MM.1S (cell line): ENCODE measurements around the gene PRKCH.

Experiments
- DNase-seq: peaks from one replicate; pipeline ENCODE4 v3.0.0-alpha.2; 2015
- H2AFZ ChIP-seq: fragments of 300-600 bp; sonication (generic); 2 replicates; pipeline ENCODE4 v1.6.0; 2016; ENCODE audit warnings: antibody characterized with exemption, low read length
- H3F3A ChIP-seq: fragments of 300-600 bp; sonication (generic); 2 replicates; pipeline ENCODE4 v1.6.1; 2016; ENCODE audit warnings: mild to moderate bottlenecking, antibody characterized with exemption, low read length, moderate library complexity, mixed read lengths; ENCODE audit not compliant: insufficient read depth
- H3K27ac ChIP-seq: fragments of 300-600 bp; sonication (generic); 2 replicates; pipeline ENCODE4 v1.5.1; 2016; ENCODE audit warnings: mild to moderate bottlenecking, low read length
- H3K27me3 ChIP-seq: fragments of 300-600 bp; sonication (generic); replicated peaks from 2 replicates; pipeline ENCODE4 v1.6.0; 2016; ENCODE audit warnings: low read length; ENCODE audit not compliant: insufficient read depth
- H3K36me3 ChIP-seq: fragments of 300-600 bp; sonication (generic); replicated peaks from 2 replicates; pipeline ENCODE4 v1.6.1; 2016; ENCODE audit warnings: mild to moderate bottlenecking, low read length, mixed read lengths; ENCODE audit not compliant: insufficient read depth
- H3K4me1 ChIP-seq: fragments of 300-600 bp; sonication (generic); 2 replicates; pipeline ENCODE4 v1.6.1; 2016; ENCODE audit warnings: low read length, mixed read lengths
- H3K4me2 ChIP-seq: fragments of 300-600 bp; sonication (generic); 2 replicates; pipeline ENCODE4 v1.6.0; 2016; ENCODE audit warnings: low read depth, low read length
- H3K4me3 ChIP-seq: fragments of 300-600 bp; sonication (generic); 2 replicates; pipeline ENCODE4 v1.5.1; 2016; ENCODE audit warnings: low read length, mixed read lengths
- H3K79me2 ChIP-seq: fragments of 300-600 bp; sonication (generic); 2 replicates; pipeline ENCODE4 v1.6.1; 2016; ENCODE audit warnings: mixed run types, low read length, mixed read lengths
- H3K9ac ChIP-seq: fragments of 300-600 bp; sonication (generic); 2 replicates; pipeline ENCODE4 v1.6.1; 2016; ENCODE audit warnings: low read length, mixed read lengths
- H3K9me2 ChIP-seq: fragments of 300-600 bp; sonication (generic); replicated peaks from 2 replicates; pipeline ENCODE4 v1.6.1; 2016; ENCODE audit warnings: mild to moderate bottlenecking, low read length, mixed read lengths; ENCODE audit not compliant: insufficient read depth
- H3K9me3 ChIP-seq: fragments of 300-600 bp; sonication (generic); replicated peaks from 2 replicates; pipeline ENCODE4 v1.6.1; 2016; ENCODE audit warnings: mild to moderate bottlenecking, low read length, mixed read lengths; ENCODE audit not compliant: insufficient read depth
- H4K20me1 ChIP-seq: fragments of 300-600 bp; sonication (generic); 2 replicates; pipeline ENCODE4 v1.6.1; 2016; ENCODE audit warnings: mild to moderate bottlenecking, low read length, moderate library complexity, mixed read lengths; ENCODE audit not compliant: insufficient read depth
- CTCF ChIP-seq: fragments of 300-600 bp; sonication (generic); IDR thresholded peaks from 2 replicates; pipeline ENCODE4 v1.5.1; 2016; ENCODE audit warnings: antibody characterized with exemption, low read length, mixed read lengths
- EZH2 ChIP-seq: fragments of 300-600 bp; sonication (generic); optimal IDR thresholded peaks from 2 replicates; pipeline ENCODE3; 2017; ENCODE audit warnings: low read depth, mild to moderate bottlenecking, antibody characterized with exemption, low read length, mixed read lengths
- EZH2phosphoT487 ChIP-seq: fragments of 300-600 bp; sonication (generic); IDR thresholded peaks from 2 replicates; pipeline ENCODE4 v1.6.1; 2018; ENCODE audit warnings: antibody characterized with exemption, low read length

The PRKCH gene

GRCh38 chr14:61545726-61546455 lies 224.5 kb downstream of the PRKCH start:
- Histone ChIP-seq H3K9me2 (no peaks in the 10 kb centered on the region), H3K4me1 (no peaks in the 10 kb centered on the region), H2AFZ (no peak overlapping the region), H3K9me3 (no peaks in the 10 kb centered on the region), H3F3A (no peaks in the 10 kb centered on the region), H3K36me3 (no peaks in the 10 kb centered on the region), H3K4me3 (no peak overlapping the region), H3K27ac (no peak overlapping the region), H3K27me3 (no peaks in the 10 kb centered on the region), H3K4me2 (no peak overlapping the region), H3K9ac (no peak overlapping the region), H3K79me2 (no peaks in the 10 kb centered on the region), H4K20me1 (no peaks in the 10 kb centered on the region)
- TF ChIP-seq EZH2 (no peak), EZH2phosphoT487 (no peak), CTCF (no peak)
- no peak for DNase-seq

GRCh38 chr14:61547186-61548069 lies 226.0 kb downstream of the PRKCH start:
- no peak for DNase-seq
- H3K9me2 ChIP-seq, result no peaks in the 10 kb centered on the region
- no peaks in the 10 kb centered on the region for H3K27me3 ChIP-seq
- H3K79me2 ChIP-seq, result no peaks in the 10 kb centered on the region
- no peaks in the 10 kb centered on the region for H3K36me3 ChIP-seq
- no peak overlapping the region for H3K4me2 ChIP-seq
- no peaks in the 10 kb centered on the region for H3F3A ChIP-seq
- TF ChIP-seq CTCF (no peak), EZH2phosphoT487 (no peak), EZH2 (no peak)
- no peaks in the 10 kb centered on the region for H3K9me3 ChIP-seq
- no peak overlapping the region for H2AFZ ChIP-seq
- no peaks in the 10 kb centered on the region for H3K4me1 ChIP-seq
- no peak overlapping the region for H3K27ac ChIP-seq
- H3K9ac ChIP-seq, result no peak overlapping the region
- no peak overlapping the region for H3K4me3 ChIP-seq
- no peaks in the 10 kb centered on the region for H4K20me1 ChIP-seq

GRCh38 chr14:61549425-61549824 lies 228.0 kb downstream of the PRKCH start:
- no peak for DNase-seq
- no peak for TF ChIP-seq EZH2phosphoT487
- no peak for TF ChIP-seq CTCF
- TF ChIP-seq EZH2, result no peak
- no peak overlapping the region for H3K4me3 ChIP-seq
- no peaks in the 10 kb centered on the region for H3K9me3 ChIP-seq
- no peak overlapping the region for H3K9ac ChIP-seq
- 0 out of 2 replicates have a peak, but pooled peaks cover 5% of the 10 kb centered on the region for H3K4me1 ChIP-seq
- H3K27me3 ChIP-seq, result no peaks in the 10 kb centered on the region
- no peaks in the 10 kb centered on the region for H3K9me2 ChIP-seq
- no peaks in the 10 kb centered on the region for H4K20me1 ChIP-seq
- H3K27ac ChIP-seq, result no peak overlapping the region
- no peak overlapping the region for H2AFZ ChIP-seq
- no peak overlapping the region for H3K4me2 ChIP-seq
- no peaks in the 10 kb centered on the region for H3K36me3 ChIP-seq
- H3F3A ChIP-seq, result no peaks in the 10 kb centered on the region
- H3K79me2 ChIP-seq, result no peaks in the 10 kb centered on the region
